CD8-positive, alpha-beta memory T cell (primary cell): ENCODE data around the gene SYT10. TPM values are rescaled to one million over a fixed set of nuclear protein-coding genes. Genes with fewer than 3 reads are reported as not detected.

Source experiments
- CTCF ChIA-PET: fragments of 350-600 bp; sonication (Branson Sonifier 250); formaldehyde crosslinking; loops from one replicate; lab custom pipeline; 2021; ENCODE audit warnings: antibody characterized with exemption; lab: Charles Lee
- POLR2A ChIA-PET: fragments of 350-600 bp; sonication (Branson Sonifier 250); formaldehyde crosslinking; loops from one replicate; lab custom pipeline; 2021; ENCODE audit warnings: antibody characterized with exemption; lab: Charles Lee
- DNase-seq, 5 donors: peaks; one replicate each; pipeline versions ENCODE4 v3.0.0 to v3.0.0-alpha.2; 2020 to 2022; ENCODE audit warnings: mixed read lengths in 1 of 5
- H3K27ac ChIP-seq: one replicate; pipeline ENCODE4 v1.7.0; 2013; ENCODE audit warnings: low read depth, mild to moderate bottlenecking, low read length, moderate library complexity
- H3K27me3 ChIP-seq: 2 replicates; pipeline ENCODE4 v1.7.0; 2013; ENCODE audit warnings: low read length, mild to moderate bottlenecking; ENCODE audit not compliant: insufficient read depth, poor library complexity, severe bottlenecking
- H3K36me3 ChIP-seq: 2 replicates; pipeline ENCODE4 v1.7.0; 2013; ENCODE audit warnings: mild to moderate bottlenecking, low read length, moderate library complexity; ENCODE audit not compliant: insufficient read depth
- H3K4me1 ChIP-seq: 2 replicates; pipeline ENCODE4 v1.7.0; 2013; ENCODE audit warnings: mild to moderate bottlenecking, low read length, moderate library complexity; ENCODE audit not compliant: insufficient read depth
- H3K4me3 ChIP-seq: 2 replicates; pipeline ENCODE4 v1.7.0; 2013; ENCODE audit warnings: mild to moderate bottlenecking, low read length
- H3K9me3 ChIP-seq: 2 replicates; pipeline ENCODE4 v1.7.0; 2013; ENCODE audit warnings: mild to moderate bottlenecking, low read length
- H3K27ac Mint-ChIP-seq, 8 donors: one replicate each; pipeline ENCODE4 v1.8.0; 2020 to 2021; ENCODE audit warnings: mixed read lengths in 8 of 8, mild to moderate bottlenecking in 6 of 8, inconsistent platforms in 3 of 8, moderate library complexity in 3 of 8
- H3K27me3 Mint-ChIP-seq, 2 donors: one replicate each; pipeline ENCODE4 v1.8.0; 2020 to 2021; ENCODE audit warnings: mixed read lengths in 2 of 2, mild to moderate bottlenecking in 1 of 2, moderate library complexity in 1 of 2
- H3K36me3 Mint-ChIP-seq, 3 donors: one replicate each; pipeline ENCODE4 v1.8.0; 2020 to 2021; ENCODE audit warnings: mixed read lengths in 3 of 3, inconsistent platforms in 1 of 3, mild to moderate bottlenecking in 1 of 3
- H3K4me1 Mint-ChIP-seq, 3 donors: one replicate each; pipeline ENCODE4 v1.8.0; 2020 to 2021; ENCODE audit warnings: mixed read lengths in 3 of 3, inconsistent platforms in 1 of 3, mild to moderate bottlenecking in 1 of 3
- H3K4me3 Mint-ChIP-seq, 7 donors: one replicate each; pipeline ENCODE4 v1.8.0; 2020 to 2021; ENCODE audit warnings: mixed read lengths in 7 of 7, mild to moderate bottlenecking in 6 of 7, moderate library complexity in 4 of 7, inconsistent platforms in 2 of 7
- H3K9me3 Mint-ChIP-seq, 5 donors: one replicate each; pipeline ENCODE4 v1.8.0; 2020 to 2022; ENCODE audit warnings: mixed read lengths in 5 of 5, mild to moderate bottlenecking in 3 of 5, moderate library complexity in 2 of 5, inconsistent platforms in 1 of 5
- polyA plus RNA-seq: library from polyadenylated mRNA; unstranded; fragments of 300-500 nt; fragmentation: Illumina TruSeq; gene quantifications from one replicate; pipeline ENCODE4 v1.2.3, GENCODE V29; 2021
- total RNA-seq, 2 experiments: library from RNA; stranded (reverse); gene quantifications; one replicate each; pipeline ENCODE4 v1.2.3, GENCODE V29; 2021

The SYT10 gene
- total RNA-seq (not detected), polyA plus RNA-seq (not detected)

GRCh38 chr12:33439587-33440011, at the start of gene SYT10:
Gene SYT10 (minus strand): TSS chr12:33439819. CDS start chr12:33439522, 297 bp downstream.
- Histone ChIP-seq H3K9me3 (no peaks in the 10 kb centered on the region), H3K36me3 (no peaks in the 10 kb centered on the region), H3K27me3 (no peaks in the 10 kb centered on the region), H3K4me1 (no peaks in the 10 kb centered on the region), H3K27ac (peak within 1 kb of the TSS; percentile 35), H3K4me3 (no peak within 1 kb of the TSS)
- Mint-ChIP-seq H3K36me3 (no peaks in the 10 kb centered on the region), H3K4me1 (peaks cover 0 to 6% (median 4%) of the 10 kb centered on the region in 3 donors), H3K27me3 (peaks cover 19 to 21% of the 10 kb centered on the region in 2 donors), H3K9me3 (peaks cover 0 to 7% (median 2%) of the 10 kb centered on the region in 5 donors), H3K4me3 (peak within 1 kb of the TSS in 5 of 7 donors; percentile 13 to 49 (median 28)), H3K27ac (no peak within 1 kb of the TSS)
- no peak for DNase-seq
- ChIA-PET CTCF (no interaction called here), POLR2A (no interaction called here)

- no peaks in the 10 kb centered on the region for H3K4me1 ChIP-seq
- Mint-ChIP-seq H3K4me1 (no peaks in the 10 kb centered on the region), H3K27ac (no peak overlapping the region), H3K36me3 (no peaks in the 10 kb centered on the region), H3K9me3 (peaks cover 0 to 5% (median 3%) of the 10 kb centered on the region in 5 donors), H3K27me3 (no peaks in the 10 kb centered on the region), H3K4me3 (no peak overlapping the region)
- H3K4me3 ChIP-seq: no peak overlapping the region
- H3K27me3 ChIP-seq: no peaks in the 10 kb centered on the region
- ChIA-PET POLR2A (no interaction called here), CTCF (no interaction called here)
- no peaks in the 10 kb centered on the region for H3K9me3 ChIP-seq
- H3K36me3 ChIP-seq: no peaks in the 10 kb centered on the region
- DNase-seq: no peak
- no peak overlapping the region for H3K27ac ChIP-seq
These were observed 48.4 kb upstream of the SYT10 start for GRCh38 chr12:33488036-33488435.

- no peaks in the 10 kb centered on the region for H3K36me3 Mint-ChIP-seq
- Histone ChIP-seq H3K27me3 (no peaks in the 10 kb centered on the region), H3K4me1 (no peaks in the 10 kb centered on the region), H3K9me3 (no peaks in the 10 kb centered on the region), H3K27ac (no peak overlapping the region), H3K36me3 (no peaks in the 10 kb centered on the region), H3K4me3 (no peak overlapping the region)
- CTCF ChIA-PET: no interaction called here
- DNase-seq: no peak
- H3K4me3 Mint-ChIP-seq: no peak overlapping the region
- no peak overlapping the region for H3K27ac Mint-ChIP-seq
- H3K4me1 Mint-ChIP-seq: no peaks in the 10 kb centered on the region
- no peaks in the 10 kb centered on the region for H3K27me3 Mint-ChIP-seq
- peaks cover 0 to 2% (median 0%) of the 10 kb centered on the region in 5 donors for H3K9me3 Mint-ChIP-seq
- POLR2A ChIA-PET: no interaction called here
These were observed 46.4 kb upstream of the SYT10 start for GRCh38 chr12:33486058-33486457.

- Histone ChIP-seq H3K27ac (no peak overlapping the region), H3K4me1 (no peaks in the 10 kb centered on the region), H3K4me3 (no peak overlapping the region), H3K36me3 (no peaks in the 10 kb centered on the region), H3K27me3 (no peaks in the 10 kb centered on the region), H3K9me3 (no peaks in the 10 kb centered on the region)
- Mint-ChIP-seq H3K36me3 (no peaks in the 10 kb centered on the region), H3K4me1 (no peaks in the 10 kb centered on the region), H3K27ac (no peak overlapping the region), H3K4me3 (no peak overlapping the region), H3K27me3 (no peaks in the 10 kb centered on the region), H3K9me3 (peaks cover 0 to 2% (median 0%) of the 10 kb centered on the region in 5 donors)
- ChIA-PET POLR2A (no interaction called here), CTCF (no interaction called here)
- DNase-seq: no peak
These were observed 44.5 kb upstream of the SYT10 start for GRCh38 chr12:33484161-33484560.

GRCh38 chr12:33480366-33480765, 40.7 kb upstream of the SYT10 start:
- no peaks in the 10 kb centered on the region for H3K27me3 Mint-ChIP-seq
- Histone ChIP-seq H3K4me1 (no peaks in the 10 kb centered on the region), H3K27me3 (no peaks in the 10 kb centered on the region), H3K4me3 (no peak overlapping the region), H3K27ac (no peak overlapping the region), H3K9me3 (no peaks in the 10 kb centered on the region), H3K36me3 (no peaks in the 10 kb centered on the region)
- ChIA-PET POLR2A (no interaction called here), CTCF (no interaction called here)
- no peak overlapping the region for H3K4me3 Mint-ChIP-seq
- no peak overlapping the region for H3K27ac Mint-ChIP-seq
- H3K36me3 Mint-ChIP-seq: no peaks in the 10 kb centered on the region
- H3K9me3 Mint-ChIP-seq: peaks cover 0 to 4% (median 0%) of the 10 kb centered on the region in 5 donors
- no peak for DNase-seq
- no peaks in the 10 kb centered on the region for H3K4me1 Mint-ChIP-seq

- no peaks in the 10 kb centered on the region for H3K4me1 Mint-ChIP-seq
- ChIA-PET POLR2A (no interaction called here), CTCF (no interaction called here)
- no peak overlapping the region for H3K4me3 Mint-ChIP-seq
- Histone ChIP-seq H3K4me1 (no peaks in the 10 kb centered on the region), H3K36me3 (no peaks in the 10 kb centered on the region), H3K27me3 (no peaks in the 10 kb centered on the region), H3K27ac (no peak overlapping the region), H3K4me3 (no peak overlapping the region), H3K9me3 (no peaks in the 10 kb centered on the region)
- H3K9me3 Mint-ChIP-seq: peaks cover 2 to 8% (median 4%) of the 10 kb centered on the region in 5 donors
- DNase-seq: no peak
- H3K36me3 Mint-ChIP-seq: no peaks in the 10 kb centered on the region
- no peaks in the 10 kb centered on the region for H3K27me3 Mint-ChIP-seq
- H3K27ac Mint-ChIP-seq: no peak overlapping the region
These were observed 36.4 kb upstream of the SYT10 start for GRCh38 chr12:33476058-33476457.

- no peaks in the 10 kb centered on the region for H3K36me3 ChIP-seq
- H3K4me3 ChIP-seq: no peak overlapping the region
- no peaks in the 10 kb centered on the region for H3K4me1 ChIP-seq
- Mint-ChIP-seq H3K9me3 (peaks cover 2 to 21% (median 4%) of the 10 kb centered on the region in 5 donors), H3K4me3 (no peak overlapping the region), H3K27me3 (no peaks in the 10 kb centered on the region), H3K27ac (no peak overlapping the region), H3K4me1 (no peaks in the 10 kb centered on the region), H3K36me3 (no peaks in the 10 kb centered on the region)
- DNase-seq: no peak
- H3K27ac ChIP-seq: no peak overlapping the region
- H3K27me3 ChIP-seq: no peaks in the 10 kb centered on the region
- ChIA-PET CTCF (no interaction called here), POLR2A (no interaction called here)
- no peaks in the 10 kb centered on the region for H3K9me3 ChIP-seq
These were observed 32.7 kb upstream of the SYT10 start for GRCh38 chr12:33472299-33472698.

- Mint-ChIP-seq H3K4me1 (no peaks in the 10 kb centered on the region), H3K4me3 (no peak overlapping the region), H3K9me3 (peaks cover 3 to 28% (median 5%) of the 10 kb centered on the region in 5 donors), H3K36me3 (no peaks in the 10 kb centered on the region), H3K27me3 (no peaks in the 10 kb centered on the region), H3K27ac (no peak overlapping the region)
- H3K9me3 ChIP-seq: no peaks in the 10 kb centered on the region
- no peak overlapping the region for H3K4me3 ChIP-seq
- no peak for DNase-seq
- ChIA-PET CTCF (no interaction called here), POLR2A (no interaction called here)
- no peaks in the 10 kb centered on the region for H3K4me1 ChIP-seq
- no peaks in the 10 kb centered on the region for H3K27me3 ChIP-seq
- no peaks in the 10 kb centered on the region for H3K36me3 ChIP-seq
- H3K27ac ChIP-seq: no peak overlapping the region
These were observed 15.5 kb upstream of the SYT10 start for GRCh38 chr12:33455096-33455495.

GRCh38 chr12:33450480-33450879, 10.9 kb upstream of the SYT10 start:
- H3K4me3 ChIP-seq: no peak overlapping the region
- no peaks in the 10 kb centered on the region for H3K4me1 Mint-ChIP-seq
- POLR2A ChIA-PET: no interaction called here
- H3K4me1 ChIP-seq: no peaks in the 10 kb centered on the region
- no peak overlapping the region for H3K27ac ChIP-seq
- CTCF ChIA-PET: no interaction called here
- H3K9me3 ChIP-seq: no peaks in the 10 kb centered on the region
- DNase-seq: no peak
- H3K27me3 Mint-ChIP-seq: no peaks in the 10 kb centered on the region
- H3K27me3 ChIP-seq: no peaks in the 10 kb centered on the region
- no peak overlapping the region for H3K27ac Mint-ChIP-seq
- H3K36me3 ChIP-seq: no peaks in the 10 kb centered on the region
- no peak overlapping the region for H3K4me3 Mint-ChIP-seq
- H3K36me3 Mint-ChIP-seq: no peaks in the 10 kb centered on the region
- peaks cover 0 to 10% (median 4%) of the 10 kb centered on the region in 5 donors for H3K9me3 Mint-ChIP-seq
